Frontal cortex (tissue), 4 donors: Measurements from ENCODE around the gene C11orf16. TPM values are rescaled to one million over a fixed set of nuclear protein-coding genes. Genes with fewer than 3 reads are reported as not detected.
"Not testable (repeated sequence)": the region's sequence is repeated elsewhere in the genome, so short reads cannot be mapped to it uniquely, and the experiment has no call there.

Source experiments
- DNase-seq, 2 donors: peaks; one replicate each; pipeline ENCODE4 v3.0.0; 2012; ENCODE audit warnings: low spot score in 2 of 2
- FAIRE-seq: peaks from 2 replicates; lab custom pipeline; 2012; peaks lifted over from hg19 to GRCh38; lab: Jason Lieb, UNC
- small RNA-seq: library from RNA; depleted of rRNA; stranded (forward); fragments of <200 nt; gene quantifications from one replicate; pipeline ENCODE3, GENCODE V24; 2014
- total RNA-seq: library from RNA; depleted of rRNA; stranded (reverse); fragments of >200 nt; gene quantifications from one replicate; pipeline ENCODE4 v1.2.3, GENCODE V29; 2014
- donor health status: control.
- donor health status: control.
- donor health status: control.

C11orf16 gene
- total RNA-seq, 1 donor from 2014 or later = not detected

DNA sequence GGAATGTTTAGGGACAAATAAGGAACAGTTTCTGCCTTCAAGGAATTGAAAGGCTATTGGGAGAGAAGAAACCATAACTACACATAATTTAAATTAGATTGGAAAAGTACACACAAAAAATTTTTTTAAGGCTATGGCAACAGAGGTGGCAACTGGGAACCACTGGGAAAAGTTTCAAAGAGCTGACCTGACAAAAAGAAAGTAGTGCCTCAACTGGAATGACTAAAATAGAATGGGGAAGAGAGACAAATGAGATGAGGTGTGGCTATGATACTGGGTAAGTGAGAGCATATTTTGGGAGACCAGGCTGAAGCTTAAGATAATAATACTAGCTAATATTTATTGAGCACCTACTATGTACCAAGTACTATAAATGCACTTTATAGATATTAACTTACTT, 24.6 kb downstream of the C11orf16 start:
- FAIRE-seq = no peak
- no peak for DNase-seq

DNA sequence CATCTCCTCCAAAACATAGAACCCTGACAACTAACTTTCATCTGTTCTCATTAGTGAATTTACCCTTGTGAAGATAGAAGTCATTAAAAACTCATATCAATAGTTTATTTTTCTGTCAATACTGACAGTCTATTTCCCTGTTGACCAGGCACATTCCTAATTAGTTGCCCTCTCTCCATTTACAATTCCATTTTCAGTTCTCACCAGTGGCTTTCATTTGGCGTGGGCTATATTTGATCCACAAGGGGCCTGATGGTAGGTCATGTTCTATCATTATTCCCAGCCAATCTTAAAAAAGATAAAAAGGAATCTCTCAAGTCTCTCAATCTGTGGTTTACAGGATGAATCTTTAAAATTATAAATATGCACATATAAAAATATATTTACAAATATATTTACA, 25.6 kb downstream of the C11orf16 start:
- FAIRE-seq (no peak), DNase-seq (no peak)

DNA sequence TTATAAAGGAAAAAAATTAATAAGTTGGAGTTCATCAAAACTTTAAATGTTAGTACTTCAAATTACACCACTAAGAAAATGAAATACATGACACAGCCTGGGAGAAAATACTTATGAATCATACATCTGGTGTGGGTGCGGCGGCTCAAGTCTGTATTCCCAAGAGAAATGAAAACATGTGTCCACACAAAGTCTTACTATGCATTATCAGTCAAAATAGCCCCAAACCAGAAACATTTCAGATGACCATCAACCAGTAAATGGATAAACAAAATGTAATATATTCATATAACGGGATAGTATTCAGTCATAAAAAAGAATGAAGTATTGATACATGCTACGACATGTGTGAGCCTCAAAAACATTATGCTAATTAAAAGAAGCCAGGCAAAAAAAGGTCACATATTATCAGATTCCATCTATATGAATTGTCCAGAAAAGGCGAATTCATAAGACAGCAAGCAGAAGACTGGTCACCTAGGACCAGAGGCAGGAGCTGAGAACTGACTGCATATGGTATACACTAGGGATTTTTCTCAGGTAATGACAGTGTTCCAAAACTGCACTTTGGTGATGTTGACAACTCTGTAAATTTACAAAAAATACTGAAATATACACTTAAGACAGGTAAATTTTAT, 27.1 kb downstream of the C11orf16 start:
- FAIRE-seq (no peak), DNase-seq (no peak)

- FAIRE-seq (no peak), DNase-seq (no peak)
Measured at GRCh38 chr11:8899119-8899753, 33.5 kb downstream of the C11orf16 start.

DNA sequence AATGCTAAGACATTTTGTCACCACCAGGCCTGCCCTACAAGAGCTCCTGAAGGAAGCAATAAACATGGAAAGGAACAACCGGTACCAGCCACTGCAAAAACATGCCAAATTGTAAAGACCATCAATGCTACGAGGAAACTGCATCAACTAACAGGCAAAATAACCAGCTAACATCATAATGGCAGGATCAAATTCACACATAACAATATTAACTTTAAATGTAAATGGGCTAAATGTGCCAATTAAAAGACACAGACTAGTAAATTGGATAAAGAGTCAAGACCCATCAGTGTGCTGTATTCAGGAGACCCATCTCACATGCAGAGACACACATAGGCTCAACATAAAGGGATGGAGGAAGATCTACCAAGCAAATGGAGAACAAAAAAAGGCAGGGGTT, 41.6 kb downstream of the C11orf16 start:
- FAIRE-seq = not testable (repeated sequence)

DNA sequence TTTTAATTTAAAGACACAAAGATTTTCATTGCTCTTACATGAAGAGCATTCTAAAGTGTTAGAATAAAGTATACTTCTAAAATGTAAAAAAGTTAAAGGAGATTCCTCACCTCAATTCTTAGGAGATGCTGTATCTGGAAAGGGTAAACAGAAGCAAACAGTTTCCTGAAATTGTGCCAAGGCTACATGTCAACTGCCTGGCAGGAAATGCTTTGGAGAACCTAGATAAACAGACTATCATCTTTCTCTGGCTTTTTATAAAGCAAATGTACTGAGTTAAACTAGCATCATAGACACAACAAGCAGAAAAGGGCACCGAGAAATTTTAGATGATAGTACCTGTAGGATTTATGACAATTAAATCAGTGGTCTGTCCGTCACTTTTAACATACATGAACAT, 46.4 kb downstream of the C11orf16 start:
- FAIRE-seq (no peak), DNase-seq (no peak)

More for the DNA sequence above, 41.6 kb downstream of the C11orf16 start:
- DNase-seq = not testable (repeated sequence)

DNA sequence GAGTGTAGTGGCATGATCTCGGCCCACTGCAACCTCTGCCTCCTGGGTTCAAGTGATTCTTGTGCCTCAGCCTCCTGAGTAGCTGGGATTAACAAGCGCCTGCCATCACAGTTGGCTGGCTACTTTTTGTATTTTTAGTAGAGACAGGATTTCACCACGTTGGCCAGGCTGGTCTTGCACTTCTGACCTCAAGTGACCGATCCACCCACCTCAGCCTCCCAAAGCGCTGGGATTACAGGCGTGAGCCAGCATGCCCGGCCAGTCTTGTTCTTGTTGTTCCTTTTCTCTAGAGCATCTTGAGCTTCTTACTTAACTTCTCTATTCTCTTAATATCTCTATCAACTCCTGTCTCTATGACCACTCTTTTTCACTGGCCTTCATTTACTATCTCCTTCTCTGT, 51.2 kb downstream of the C11orf16 start:
- not testable (repeated sequence) for DNase-seq, FAIRE-seq

- FAIRE-seq (no peak), DNase-seq (no peak)
Measured at GRCh38 chr11:8878771-8879170, 54.0 kb downstream of the C11orf16 start.

GRCh38 chr11:8873741-8874405, 58.9 kb downstream of the C11orf16 start:
- DNase-seq = no peak
- FAIRE-seq = no peak

- FAIRE-seq (no peak), DNase-seq (no peak)
Measured at GRCh38 chr11:8871962-8872361, 60.8 kb downstream of the C11orf16 start.

DNA sequence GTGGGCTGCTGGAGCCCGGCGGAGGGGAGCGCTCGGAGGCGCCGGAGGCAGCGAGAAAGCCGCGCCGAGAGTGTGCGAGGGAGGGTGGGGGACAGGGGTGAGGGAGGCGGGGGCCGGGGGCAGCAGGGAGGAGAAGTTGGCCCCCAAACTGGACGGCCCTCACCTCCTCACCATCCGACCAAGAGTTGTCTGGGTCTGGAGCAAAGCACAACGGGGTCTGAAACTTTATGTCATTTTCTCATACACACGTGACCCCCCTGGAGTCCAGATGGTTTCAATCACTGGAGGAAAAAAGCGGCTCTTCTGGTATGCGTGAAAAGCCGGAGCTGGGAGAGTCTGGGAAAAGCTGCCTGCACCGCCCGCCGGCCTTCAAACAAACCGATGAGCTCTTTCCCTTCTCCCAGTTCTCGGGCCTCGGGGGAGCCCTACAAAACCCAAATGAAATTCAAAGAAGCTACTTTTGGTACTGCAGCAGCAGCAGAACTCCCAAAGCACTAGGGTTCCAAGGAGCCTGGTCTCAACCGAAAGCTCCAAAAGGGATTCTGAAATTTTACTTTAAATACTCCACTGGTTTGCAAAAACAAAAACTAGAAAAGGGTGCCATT, 61.5 kb downstream of the C11orf16 start:
- DNase-seq (peak; percentile 50 to 54), FAIRE-seq (no peak)

- FAIRE-seq = no peak
- peak; percentile 49 to 51 for DNase-seq
Measured at GRCh38 chr11:8870411-8871170, 62.2 kb downstream of the C11orf16 start.

Small RNAs within 50 kb of the gene (small RNA-seq; reads per million reads assigned to genes)
- not detected for gene RF00019

Other genes starting within 250 kb of the C11orf16 start
- gene AKIP1, start 21.8 kb downstream of the C11orf16 start, total RNA-seq = 22.4 TPM
- not detected for gene ASCL3, start 10.1 kb upstream of the C11orf16 start, total RNA-seq
- gene TMEM9B, start 31.5 kb upstream of the C11orf16 start, total RNA-seq = 65.2 TPM
- 24.9 TPM for gene NRIP3, start 71.1 kb upstream of the C11orf16 start, total RNA-seq
- 2.9 TPM for gene SCUBE2, start 158.7 kb upstream of the C11orf16 start, total RNA-seq